Stimulated activated CD4-positive, alpha-beta T cell treated with anti-CD3 and anti-CD28 coated beads, TNF-alpha, amount 100 ng/mL, for 1 hour (primary cell): ENCODE data around the gene RETREG3.
"Not testable (repeated sequence)": the region's sequence is repeated elsewhere in the genome, so short reads cannot be mapped to it uniquely, and the experiment has no call there.

Experiments
- DNase-seq, 3 donors: peaks; one replicate each; pipeline ENCODE4 v3.0.0-alpha.2; 2020; ENCODE audit warnings: low read depth in 3 of 3, low spot score in 1 of 3

RETREG3 gene, protein sequence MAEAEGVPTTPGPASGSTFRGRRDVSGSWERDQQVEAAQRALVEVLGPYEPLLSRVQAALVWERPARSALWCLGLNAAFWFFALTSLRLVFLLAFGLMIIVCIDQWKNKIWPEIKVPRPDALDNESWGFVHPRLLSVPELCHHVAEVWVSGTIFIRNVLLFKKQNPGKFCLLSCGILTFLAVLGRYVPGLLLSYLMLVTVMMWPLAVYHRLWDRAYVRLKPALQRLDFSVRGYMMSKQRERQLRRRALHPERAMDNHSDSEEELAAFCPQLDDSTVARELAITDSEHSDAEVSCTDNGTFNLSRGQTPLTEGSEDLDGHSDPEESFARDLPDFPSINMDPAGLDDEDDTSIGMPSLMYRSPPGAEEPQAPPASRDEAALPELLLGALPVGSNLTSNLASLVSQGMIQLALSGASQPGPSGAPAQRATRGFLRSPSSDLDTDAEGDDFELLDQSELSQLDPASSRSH

DNA sequence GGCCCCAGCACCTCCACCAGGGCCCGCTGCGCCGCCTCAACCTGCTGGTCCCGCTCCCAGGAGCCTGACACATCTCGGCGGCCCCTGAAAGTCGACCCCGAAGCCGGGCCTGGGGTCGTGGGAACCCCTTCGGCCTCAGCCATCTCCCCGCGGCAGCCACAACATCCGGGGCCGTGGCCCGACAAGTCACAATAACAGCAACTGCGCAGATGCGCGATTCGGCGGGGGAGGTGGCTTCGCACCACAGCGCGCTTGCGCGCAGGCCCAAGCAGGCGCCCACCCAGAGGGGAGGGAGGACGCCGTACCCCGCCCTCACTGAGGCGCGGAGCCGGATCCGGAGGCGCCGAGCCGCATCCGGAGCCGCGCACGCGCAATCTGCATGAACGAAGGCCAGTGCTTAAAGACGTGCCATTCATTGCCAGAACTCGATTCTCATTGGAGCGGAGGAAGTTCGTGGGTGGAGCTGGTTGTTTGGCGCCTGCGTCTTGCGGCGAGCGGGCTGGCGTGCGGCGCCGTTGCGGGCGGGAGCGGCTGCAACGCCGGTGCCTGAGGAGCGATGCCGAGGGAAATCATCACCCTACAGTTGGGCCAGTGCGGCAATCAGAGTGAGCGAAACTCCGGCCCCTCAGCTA is at the start of gene RETREG3, which contains the start of gene TUBG1:
RETREG3 (minus strand) TSS at position 193 of the 632 bp plus-strand sequence; CDS start at position 143, 50 bp downstream.
TUBG1 (plus strand) TSS at position 502 of the 632 bp plus-strand sequence; CDS start at position 557, 55 bp downstream.
- peak; percentile 96 to 99 (median 98) for DNase-seq

- no peak for DNase-seq
These were observed 48.8 kb upstream of the RETREG3 start for GRCh38 chr17:42657824-42658588.

DNA sequence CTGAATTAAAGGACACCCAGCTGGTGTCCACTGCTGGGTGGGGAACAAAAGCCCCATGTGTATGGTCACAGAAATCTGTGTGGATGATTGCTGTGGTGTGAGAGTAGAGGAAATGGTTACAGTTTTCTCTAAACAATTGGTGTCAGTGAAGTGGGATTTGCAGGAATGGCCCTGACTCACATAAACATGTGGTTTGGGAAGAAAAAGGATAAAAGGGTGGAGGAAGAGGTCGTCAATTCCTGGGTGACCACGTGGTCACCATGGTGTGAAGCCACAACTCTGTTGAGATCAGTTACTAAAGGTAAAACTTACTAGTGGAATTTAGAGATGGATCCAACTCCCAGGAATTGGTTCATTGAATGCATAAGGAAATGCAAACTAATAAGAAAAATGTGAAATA is 46.4 kb upstream of the RETREG3 start:
- DNase-seq = no peak

DNA sequence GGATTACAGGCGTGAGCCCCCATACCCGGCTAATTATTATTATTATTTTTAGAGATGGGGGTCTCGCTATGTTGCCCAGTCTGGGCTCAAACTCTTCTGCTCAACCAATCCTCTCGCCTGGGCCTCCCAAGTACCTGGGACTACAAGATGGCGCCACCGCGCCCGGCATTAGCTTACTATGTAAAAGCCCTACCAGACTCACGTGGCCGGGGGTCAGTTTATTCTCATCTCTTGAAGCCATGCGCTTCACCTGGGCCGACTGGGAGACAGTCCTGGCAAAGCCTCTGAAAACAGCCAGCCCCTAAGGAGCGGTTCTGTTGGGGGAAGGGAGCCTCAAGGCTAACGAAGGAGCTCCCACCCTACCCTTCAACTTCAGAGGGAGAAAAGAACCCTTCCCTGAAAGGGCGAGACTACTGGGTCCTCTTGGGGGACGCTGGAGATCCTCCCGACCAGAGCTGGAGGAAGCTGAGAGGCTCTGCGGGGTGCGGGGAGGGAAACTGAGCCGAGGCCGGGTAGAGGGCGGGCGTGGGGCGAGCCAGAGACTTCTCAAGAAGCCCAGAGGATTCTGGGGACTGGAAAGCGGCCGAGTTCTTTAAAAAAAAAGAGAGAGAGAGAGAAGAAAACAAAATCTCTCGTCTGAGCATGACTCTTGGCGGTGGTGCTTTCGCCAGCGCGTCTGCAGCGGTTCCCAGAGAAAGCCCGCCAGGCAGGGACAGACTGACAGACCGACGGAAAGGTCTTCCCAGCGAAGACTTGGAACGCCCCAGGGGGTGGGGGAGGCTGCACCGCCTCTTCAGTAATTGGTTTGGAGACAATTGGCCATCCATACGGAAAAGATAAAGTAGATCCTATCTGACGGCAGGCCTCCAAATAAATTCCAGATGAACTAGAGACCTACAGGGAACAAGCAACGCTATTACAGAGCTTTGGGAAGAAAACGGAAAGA is 44.3 kb upstream of the RETREG3 start:
- no peak for DNase-seq

DNA sequence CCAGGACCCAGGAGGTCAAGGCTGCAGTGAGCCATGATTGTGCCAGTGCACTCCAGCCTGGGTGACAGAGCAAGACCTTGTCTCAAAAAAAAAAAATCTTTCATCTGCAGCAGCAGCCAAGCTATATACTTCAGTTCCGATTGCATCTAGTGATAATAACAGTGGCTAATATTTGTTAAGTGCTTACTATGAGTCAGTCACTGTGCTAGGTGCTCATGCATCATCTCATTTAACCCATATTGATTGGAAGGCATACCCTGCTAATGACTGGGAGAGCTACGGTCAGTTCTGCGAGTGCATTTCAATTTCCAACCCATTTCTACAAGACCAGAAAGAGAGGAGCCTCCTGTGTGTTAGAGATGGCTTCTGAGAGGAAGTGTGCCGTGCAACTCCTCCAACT is 42.2 kb upstream of the RETREG3 start:
- no peak for DNase-seq

DNA sequence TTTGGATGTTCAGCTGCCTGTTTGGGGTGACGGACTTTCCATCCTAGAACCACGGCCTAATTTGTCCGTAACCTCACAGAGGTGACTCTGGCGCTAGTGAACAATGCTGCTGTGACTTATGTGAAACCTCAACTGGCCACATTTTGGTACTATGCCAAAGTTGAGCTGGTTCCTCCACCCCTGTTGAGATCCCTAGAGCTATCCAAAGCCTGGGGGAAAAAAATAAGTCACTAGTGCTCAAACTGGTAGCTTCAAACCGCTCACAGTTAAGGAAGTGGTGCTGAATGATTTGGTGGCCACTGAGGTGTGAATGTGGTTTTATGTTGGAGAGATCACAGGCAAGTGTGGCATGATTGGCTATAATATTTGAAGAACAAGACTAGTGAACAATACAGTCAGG is 38.6 kb upstream of the RETREG3 start:
- DNase-seq = no peak

DNA sequence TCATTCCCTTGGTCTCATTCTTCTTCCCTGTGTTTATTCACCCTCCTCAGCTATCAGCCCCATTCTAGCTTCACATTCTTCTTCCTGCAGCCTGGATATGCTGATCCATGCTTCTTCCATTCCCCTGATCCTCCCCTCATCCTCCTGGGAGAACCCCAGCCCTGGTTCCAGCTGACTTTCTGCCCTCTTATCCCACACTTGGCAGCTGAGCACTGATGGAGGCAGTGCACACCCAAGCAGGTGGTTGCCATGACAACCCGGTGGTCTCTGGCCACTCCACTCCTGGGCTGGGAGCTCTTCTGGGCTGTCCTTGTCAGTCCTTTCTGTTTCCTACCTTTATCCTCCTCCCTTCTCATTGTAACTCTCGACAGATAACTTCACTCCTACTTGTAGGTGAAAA is 33.2 kb upstream of the RETREG3 start:
- no peak for DNase-seq

- no peak for DNase-seq
These were observed 30.9 kb upstream of the RETREG3 start for GRCh38 chr17:42640121-42640520.

DNA sequence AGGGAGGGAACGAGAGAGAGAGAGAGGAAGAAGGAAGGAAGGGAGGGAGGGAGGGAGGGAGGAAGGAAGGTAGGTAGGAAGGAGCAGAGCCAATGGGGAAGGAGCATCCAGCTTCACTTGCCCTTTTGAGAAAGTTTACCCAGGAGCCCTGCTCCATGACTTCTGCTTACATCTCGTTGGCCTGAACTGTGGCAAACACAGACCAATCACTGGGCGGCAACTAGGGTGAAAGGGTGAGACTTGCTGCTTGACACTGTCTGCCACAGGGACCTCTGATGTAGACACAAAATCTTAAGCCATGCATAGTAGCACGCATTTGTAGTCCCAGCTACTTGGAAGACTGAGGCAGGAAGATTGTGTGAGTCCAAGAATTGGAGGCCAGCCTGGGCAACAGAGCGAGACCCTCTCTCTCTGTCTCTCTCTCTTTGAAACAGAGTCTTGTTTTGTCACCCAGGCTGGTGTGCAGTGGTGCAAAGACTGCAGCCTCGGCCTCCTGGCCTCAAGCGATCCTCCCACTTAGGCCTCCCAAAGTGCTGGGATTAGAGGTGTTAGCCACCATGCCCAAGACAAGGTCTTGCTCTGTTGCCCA is 30.4 kb upstream of the RETREG3 start:
- no peak for DNase-seq

DNA sequence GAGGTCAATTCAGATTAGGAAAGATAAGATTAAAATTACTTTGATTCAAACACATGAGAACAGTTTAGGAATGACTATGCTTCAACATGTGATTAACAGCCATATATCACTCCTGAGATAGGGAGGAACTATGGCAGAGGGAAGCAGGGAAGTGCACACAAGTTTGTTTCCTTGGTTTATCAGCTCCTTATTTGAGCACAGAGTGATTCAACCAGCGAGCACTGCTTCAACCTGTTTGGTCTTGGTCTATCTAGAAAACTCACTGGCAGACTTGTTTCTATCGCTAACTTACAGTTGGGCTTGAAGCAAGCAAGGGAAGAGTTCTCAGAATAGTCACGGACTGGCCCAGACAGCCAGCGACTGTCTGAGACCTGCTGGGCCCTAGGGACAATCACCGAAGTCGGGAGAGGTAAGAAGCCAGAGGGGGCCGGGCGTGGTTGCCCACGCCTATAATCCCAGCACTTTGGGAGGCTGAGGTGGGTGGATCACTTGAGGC is 23.8 kb upstream of the RETREG3 start:
- DNase-seq = no peak

- DNase-seq = no peak
These were observed 20.3 kb upstream of the RETREG3 start for GRCh38 chr17:42629411-42630009.

- not testable (repeated sequence) for DNase-seq
These were observed 18.0 kb upstream of the RETREG3 start for GRCh38 chr17:42627032-42627764.

DNA sequence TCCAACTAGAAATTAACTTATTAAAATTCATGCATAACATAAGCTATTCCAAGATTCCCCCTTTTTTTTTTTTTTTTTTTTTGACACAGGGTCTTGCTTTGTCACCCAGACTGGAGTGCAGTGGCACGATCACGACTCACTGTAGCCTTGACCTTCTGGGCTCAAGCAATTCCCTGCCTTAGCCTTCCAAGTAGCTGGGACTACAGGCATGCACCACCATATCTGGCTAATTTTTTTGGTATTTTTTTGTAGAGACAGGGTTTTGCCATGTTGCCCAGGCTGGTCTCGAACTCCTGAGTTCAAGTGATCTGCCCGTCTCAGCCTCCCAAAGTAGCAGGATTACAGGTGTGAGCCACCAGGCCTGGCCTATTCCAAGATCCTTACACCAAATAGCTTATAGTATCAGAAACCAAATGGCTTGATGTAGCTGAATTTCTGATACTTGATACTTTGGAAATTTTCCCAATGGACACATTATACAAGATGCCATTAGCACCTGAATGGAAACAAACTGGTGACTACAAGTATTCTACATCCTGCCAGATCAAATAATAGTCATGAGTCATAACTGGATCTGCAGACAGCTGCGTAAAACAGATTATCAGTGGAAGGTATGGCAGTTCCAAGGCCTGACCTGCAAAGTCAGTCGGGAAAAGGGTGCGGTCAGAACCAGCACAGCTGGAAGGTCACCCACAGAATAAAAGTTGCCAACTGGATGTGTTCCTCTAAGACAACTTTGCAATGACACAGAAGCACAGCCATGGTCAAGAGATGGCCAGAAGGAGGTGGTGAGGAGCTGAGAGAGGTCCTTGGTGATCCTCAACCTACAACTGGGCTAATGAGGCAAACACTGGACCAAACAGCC is 14.8 kb upstream of the RETREG3 start:
- no peak for DNase-seq

DNA sequence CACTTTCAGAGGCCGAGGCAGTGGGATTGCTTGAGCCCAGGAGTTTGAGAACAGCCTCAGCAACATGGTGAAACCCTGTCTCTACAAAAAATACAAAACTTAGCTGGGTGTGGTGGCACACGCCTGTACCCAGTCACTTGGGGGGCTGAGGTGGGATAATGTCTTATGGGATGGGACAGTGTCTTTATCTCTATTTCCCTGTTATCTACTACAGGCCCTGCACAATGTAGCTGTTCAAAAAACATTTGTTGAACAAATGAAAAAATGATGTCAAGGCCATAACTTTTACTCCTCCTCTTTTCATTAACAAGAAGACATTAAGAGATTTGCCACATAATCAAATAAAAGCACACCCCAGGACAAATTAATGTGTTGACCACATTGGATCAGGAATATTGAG is 14.1 kb upstream of the RETREG3 start:
- DNase-seq = no peak

DNA sequence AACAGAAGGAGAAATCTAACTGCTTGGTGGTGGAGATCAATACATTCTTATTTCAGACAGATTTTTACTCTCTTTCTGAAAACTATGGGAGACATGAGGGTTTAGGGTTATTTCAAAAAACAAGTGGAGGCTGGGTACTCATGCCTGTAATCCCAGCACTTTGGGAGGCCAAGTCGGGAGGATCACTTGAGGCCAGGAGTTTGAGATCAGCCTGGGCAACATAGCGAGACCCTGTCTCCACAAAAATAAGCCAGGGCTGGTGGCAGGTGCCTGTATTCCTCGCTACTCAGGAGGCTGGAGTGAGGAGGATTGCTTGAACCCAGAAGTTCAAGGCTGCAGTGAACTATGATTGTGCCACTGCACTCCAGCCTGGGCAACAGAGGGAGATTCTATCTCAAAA is 12.8 kb upstream of the RETREG3 start:
- DNase-seq = not testable (repeated sequence)

DNA sequence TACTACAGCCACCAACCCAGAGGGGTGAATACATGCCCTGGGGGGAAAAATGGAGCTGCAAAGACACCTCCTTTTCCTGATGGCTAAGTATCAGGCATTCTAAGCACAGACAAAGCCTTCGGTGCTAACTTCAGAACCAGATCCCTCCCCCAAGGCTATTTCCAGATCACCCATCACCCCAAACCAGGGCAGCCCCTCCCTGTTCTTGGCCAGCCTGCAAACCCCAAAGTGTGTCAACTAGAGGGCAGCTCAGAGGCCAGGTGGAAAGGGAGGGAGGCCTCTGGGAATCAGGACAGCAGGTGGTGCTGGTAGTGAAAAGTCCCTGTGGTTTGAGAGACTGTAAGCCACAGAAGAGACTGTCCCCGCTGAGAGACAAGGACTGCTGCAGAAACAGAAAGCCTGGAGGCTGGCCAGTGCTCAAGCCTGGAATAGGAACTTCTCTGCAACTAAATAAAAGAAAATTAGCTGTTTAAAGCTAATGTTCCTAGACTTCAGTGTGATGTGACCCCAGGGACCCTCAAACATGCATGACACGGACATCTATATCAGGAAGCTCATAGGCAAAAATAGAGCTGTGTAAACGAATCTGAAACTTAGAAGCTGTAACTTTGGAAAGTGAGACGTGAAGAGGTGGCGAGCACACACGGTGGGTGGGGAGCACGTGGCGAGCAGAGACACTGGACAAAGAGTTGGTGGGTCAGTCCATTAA is 9.4 kb upstream of the RETREG3 start:
- DNase-seq = no peak

DNA sequence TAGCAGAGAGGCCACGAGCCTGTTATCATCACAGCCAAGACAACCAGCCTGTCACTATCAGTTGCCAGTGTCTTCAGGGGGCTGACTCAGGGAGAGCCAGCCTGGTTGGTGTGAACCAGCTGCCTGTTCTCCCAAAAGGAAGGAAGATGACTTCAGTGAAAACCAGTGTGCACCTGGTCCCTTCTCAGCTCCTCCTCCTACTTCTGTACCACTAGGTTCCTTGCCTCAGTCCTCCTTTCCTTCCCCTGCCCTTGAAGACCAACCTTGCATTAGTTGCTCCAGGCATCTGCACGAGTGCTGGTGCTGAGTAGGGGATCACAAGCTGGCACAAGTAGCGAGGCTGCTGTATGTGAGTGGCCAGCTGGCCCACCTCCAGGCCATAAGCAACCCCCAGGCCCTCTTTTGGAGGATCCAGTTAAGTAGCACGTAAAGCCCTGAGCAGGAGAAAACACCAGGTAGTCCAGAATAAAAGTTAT is 8.8 kb upstream of the RETREG3 start:
- no peak for DNase-seq
